Endothelial cell of umbilical vein (primary cell): ENCODE results near the gene IL17F. TPM values are rescaled to one million over a fixed set of nuclear protein-coding genes. Genes with fewer than 3 reads are reported as not detected.

Source experiments
- BruUV-seq: library from RNA; stranded (reverse); fragments of 400-500 nt; replicated peaks from 2 replicates; lab custom pipeline; 2021; lab: Mats Ljungman, UMichigan
- CTCF ChIA-PET: fragments of 300-600, 350-600 bp; sonication (Branson Sonifier 250); formaldehyde crosslinking; loops from one replicate; lab custom pipeline; 2021; ENCODE audit warnings: antibody characterized with exemption, inconsistent platforms; lab: Charles Lee
- POLR2A ChIA-PET: fragments of 300-600, 350-600 bp; sonication (Branson Sonifier 250); formaldehyde crosslinking; loops from one replicate; lab custom pipeline; 2021; ENCODE audit warnings: antibody characterized with exemption, inconsistent platforms; lab: Charles Lee
- DNase-seq: peaks from one replicate; pipeline ENCODE4 v3.0.0-alpha.2; 2011; ENCODE audit warnings: low read depth, low spot score
- FAIRE-seq: peaks from 2 replicates; lab custom pipeline; 2011; peaks lifted over from hg19 to GRCh38; lab: Jason Lieb, UNC
- H2AFZ ChIP-seq: 2 replicates; pipeline ENCODE4 v1.6.0; 2012; ENCODE audit warnings: low read depth, low read length, control low read depth, inconsistent platforms
- H3K27ac ChIP-seq: 2 replicates; pipeline ENCODE4 v1.5.1; 2011; ENCODE audit warnings: low read depth, mild to moderate bottlenecking, control low read depth, low read length, moderate library complexity; ENCODE audit not compliant: insufficient read depth
- H3K27me3 ChIP-seq, 2 experiments: 2 replicates each; pipeline versions ENCODE4 v1.6.0 to v1.6.1; 2011; ENCODE audit warnings: low read length in 2 of 2, mixed read lengths in 1 of 2; ENCODE audit not compliant: control insufficient read depth in 2 of 2, insufficient read depth in 2 of 2
- H3K36me3 ChIP-seq, 2 experiments: 2 replicates in 1 of 2; 3 replicates in 1 of 2; pipeline ENCODE4 v1.5.1; 2011; ENCODE audit warnings: low read length in 2 of 2, mild to moderate bottlenecking in 1 of 2, moderate library complexity in 1 of 2; ENCODE audit not compliant: control insufficient read depth in 2 of 2, insufficient read depth in 2 of 2; ENCODE audit errors: extremely low read depth in 1 of 2
- H3K4me1 ChIP-seq: 3 replicates; pipeline ENCODE4 v1.5.1; 2011; ENCODE audit warnings: mild to moderate bottlenecking, low read length; ENCODE audit not compliant: control insufficient read depth, insufficient read depth; ENCODE audit errors: extremely low read depth
- H3K4me2 ChIP-seq: 2 replicates; pipeline ENCODE4 v1.6.1; 2011; ENCODE audit warnings: low read length, control low read depth, mixed read lengths; ENCODE audit not compliant: insufficient read depth
- H3K4me3 ChIP-seq, 3 experiments: fragments of 200-600 bp in 1 of 3; sonication (generic), shearing (Covaris generic) in 1 of 3; replicated peaks in 1 of 3; 2 replicates each; pipeline ENCODE4 v1.5.1; 2011 to 2016; ENCODE audit warnings: control low read depth in 3 of 3, low read length in 3 of 3, mild to moderate bottlenecking in 2 of 3, inconsistent platforms in 1 of 3, low read depth in 1 of 3, moderate library complexity in 1 of 3; ENCODE audit not compliant: insufficient read depth in 1 of 3
- H3K79me2 ChIP-seq: 2 replicates; pipeline ENCODE4 v1.6.0; 2012; ENCODE audit warnings: low read length, inconsistent platforms; ENCODE audit not compliant: control insufficient read depth, insufficient read depth
- H3K9ac ChIP-seq: replicated peaks from 2 replicates; pipeline ENCODE3; 2011; ENCODE audit warnings: low read length, control low read depth; ENCODE audit not compliant: insufficient read depth; ENCODE audit errors: extremely low read depth
- H3K9me1 ChIP-seq: replicated peaks from 3 replicates; pipeline ENCODE4 v1.6.0; 2011; ENCODE audit warnings: mild to moderate bottlenecking, low read length; ENCODE audit not compliant: control insufficient read depth, insufficient read depth; ENCODE audit errors: extremely low read depth
- H3K9me3 ChIP-seq: replicated peaks from 2 replicates; pipeline ENCODE4 v1.5.1; 2012; ENCODE audit warnings: low read length, inconsistent platforms; ENCODE audit not compliant: control insufficient read depth, insufficient read depth
- H4K20me1 ChIP-seq: replicated peaks from 2 replicates; pipeline ENCODE3; 2011; ENCODE audit warnings: mild to moderate bottlenecking, low read length; ENCODE audit not compliant: control insufficient read depth, insufficient read depth; ENCODE audit errors: extremely low read depth
- EZH2 ChIP-seq: IDR thresholded peaks from 2 replicates; pipeline ENCODE4 v1.6.1; 2012; ENCODE audit warnings: borderline replicate concordance, low read depth, mild to moderate bottlenecking, moderate library complexity, low read length, inconsistent platforms; ENCODE audit not compliant: severe bottlenecking
- GATA2 ChIP-seq: IDR thresholded peaks from 2 replicates; pipeline ENCODE4 v1.7.0; 2011; ENCODE audit warnings: low read depth, mild to moderate bottlenecking, moderate library complexity, mixed read lengths, low read length; ENCODE audit not compliant: insufficient read length, insufficient read depth
- JUN ChIP-seq: IDR thresholded peaks from 2 replicates; pipeline ENCODE4 v1.6.1; 2011; ENCODE audit warnings: borderline replicate concordance, low read depth; ENCODE audit not compliant: insufficient read length, insufficient read depth
- MYC ChIP-seq: IDR thresholded peaks from one replicate; pipeline ENCODE4 v1.6.1; 2011; ENCODE audit warnings: mild to moderate bottlenecking, low read depth, low read length
- POLR2A ChIP-seq: IDR thresholded peaks from 2 replicates; pipeline ENCODE4 v1.6.1; 2012; ENCODE audit warnings: low read depth, mild to moderate bottlenecking, control low read depth, low read length
- POLR2AphosphoS5 ChIP-seq: IDR thresholded peaks from 2 replicates; pipeline ENCODE4 v1.6.1; 2012; ENCODE audit warnings: low read depth, mild to moderate bottlenecking, control low read depth, low read length, moderate library complexity; ENCODE audit not compliant: insufficient read depth
- dilution Hi-C: fragments of 300-500 bp; cut with MboI; formaldehyde crosslinking; loops from one replicate; pipeline ENCODE4 v1.15.0; 2019; ENCODE audit warnings: low sequenced_read_pairs; ENCODE audit not compliant: extremely low pct_ligation_motif_present
- intact Hi-C: fragments of 100-400 bp; cut with micrococcal nuclease; formaldehyde crosslinking; loops from one replicate; pipeline ENCODE4 v1.10.0; 2022
- polyA plus RNA-seq, 4 experiments: library from polyadenylated mRNA; depleted of rRNA in 3 of 4; stranded (reverse) in 3 of 4; unstranded in 1 of 4; fragments of >200 nt; gene quantifications; 2 replicates each; pipeline versions ENCODE4 v1.2.1 to v1.2.3, GENCODE V29; 2011 to 2012; ENCODE audit warnings: missing spikeins in 1 of 4
- total RNA-seq: library from RNA; stranded (reverse); gene quantifications from 2 replicates; pipeline ENCODE4 v1.2.3, GENCODE V29; 2021
- TF ChIP-seq, protein P1 (sequence below): IDR thresholded peaks from 2 replicates; pipeline ENCODE4 v1.6.1; 2011; ENCODE audit not compliant: insufficient read depth, insufficient read length

The IL17F gene
- total and polyA plus RNA-seq, 2 donors (not counting 3 experiments of a cell fraction or from before 2014, with no cell fraction given): not detected

DNA sequence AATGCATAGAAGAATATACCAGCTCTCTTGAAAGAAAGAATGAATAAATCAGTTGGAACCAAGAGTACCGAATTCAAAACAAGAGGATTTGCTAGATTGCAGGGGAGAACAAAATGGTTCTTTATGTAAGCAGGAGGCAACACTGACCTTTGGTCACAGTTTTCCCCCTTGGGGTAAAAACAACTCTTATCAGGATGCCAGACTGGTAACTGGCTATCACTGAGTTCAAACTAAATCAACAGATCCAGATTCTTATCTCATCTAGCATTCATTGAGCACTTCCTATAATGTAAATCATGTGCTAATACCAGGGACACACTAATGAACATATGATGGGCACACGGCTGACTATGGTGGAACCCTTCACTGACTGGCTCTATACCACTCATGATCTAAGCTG is 4.8 kb upstream of the IL17F start:
- H3K4me3 ChIP-seq: no peak overlapping the region
- no peak overlapping the region for H2AFZ ChIP-seq
- H3K9me3 ChIP-seq: no peaks in the 10 kb centered on the region
- peaks cover 8 to 9% of the 10 kb centered on the region in 2 experiments for H3K27me3 ChIP-seq
- no TSS peak for BruUV-seq
- peak; percentile 8 for DNase-seq
- H3K9me1 ChIP-seq: no peaks in the 10 kb centered on the region
- no peak overlapping the region for H3K27ac ChIP-seq
- TF ChIP-seq EZH2: no peak
- TF ChIP-seq GATA2: no peak
- no peak for TF ChIP-seq MYC
- no peak for TF ChIP-seq JUN
- TF ChIP-seq, protein P1, sequence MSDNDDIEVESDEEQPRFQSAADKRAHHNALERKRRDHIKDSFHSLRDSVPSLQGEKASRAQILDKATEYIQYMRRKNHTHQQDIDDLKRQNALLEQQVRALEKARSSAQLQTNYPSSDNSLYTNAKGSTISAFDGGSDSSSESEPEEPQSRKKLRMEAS: no peak
- TF ChIP-seq POLR2AphosphoS5: no peak
- ChIA-PET POLR2A (no interaction called here), CTCF (no interaction called here)
- H3K4me2 ChIP-seq: no peak overlapping the region
- no peak for FAIRE-seq
- intact Hi-C loops (no loop called here), dilution Hi-C loops (no loop called here)
- no peaks in the 10 kb centered on the region for H3K36me3 ChIP-seq
- no peaks in the 10 kb centered on the region for H3K4me1 ChIP-seq
- H3K9ac ChIP-seq: no peak overlapping the region
- H4K20me1 ChIP-seq: no peaks in the 10 kb centered on the region
- no peaks in the 10 kb centered on the region for H3K79me2 ChIP-seq

DNA sequence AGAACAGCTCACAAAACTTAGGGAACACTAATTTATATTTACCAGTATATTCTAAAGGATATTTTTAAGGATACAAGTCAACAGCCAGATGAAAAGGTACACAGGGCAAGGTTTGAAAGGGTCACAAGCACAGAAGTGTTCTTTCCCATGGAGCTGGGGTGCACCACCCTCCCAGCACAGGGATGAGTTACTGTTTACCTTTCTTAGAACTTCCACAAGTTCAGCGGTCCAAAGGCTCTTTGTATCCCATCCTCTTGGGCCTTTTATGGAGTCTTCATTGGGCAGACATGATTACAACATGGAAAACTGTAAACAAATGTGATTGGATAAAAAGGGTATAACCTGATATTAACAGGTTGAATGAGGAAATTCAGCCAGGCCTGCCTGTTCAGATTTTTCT is 1.1 kb upstream of the IL17F start:
- POLR2A ChIA-PET: no interaction called here
- CTCF ChIA-PET: no interaction called here
- no TSS peak for BruUV-seq

More for the DNA sequence above, 1.1 kb upstream of the IL17F start:
- no peaks in the 10 kb centered on the region for H3K9me3 ChIP-seq
- H3K9ac ChIP-seq: no peak overlapping the region
- H3K36me3 ChIP-seq: no peaks in the 10 kb centered on the region
- H3K27ac ChIP-seq: no peak overlapping the region
- no peak for DNase-seq
- no peak for FAIRE-seq
- no peaks in the 10 kb centered on the region for H4K20me1 ChIP-seq
- no peaks in the 10 kb centered on the region for H3K9me1 ChIP-seq
- intact Hi-C loops (no loop called here), dilution Hi-C loops (no loop called here)
- TF ChIP-seq GATA2: no peak
- TF ChIP-seq, protein P1: no peak
- TF ChIP-seq POLR2AphosphoS5: no peak
- no peak for TF ChIP-seq POLR2A
- no peak for TF ChIP-seq EZH2
- H2AFZ ChIP-seq: no peak overlapping the region
- no peak overlapping the region for H3K4me2 ChIP-seq
- H3K4me3 ChIP-seq: no peak overlapping the region
- no peaks in the 10 kb centered on the region for H3K79me2 ChIP-seq
- no peaks in the 10 kb centered on the region for H3K4me1 ChIP-seq
- H3K27me3 ChIP-seq: peaks cover 3 to 9% of the 10 kb centered on the region in 2 experiments
